Measurements from ENCODE around the gene MYLK2. TPM values are rescaled to one million over a fixed set of nuclear protein-coding genes. Genes with fewer than 3 reads are reported as not detected.

Gene MYLK2
- total RNA-seq, 2 experiments from 2014 or later = 0.67 to 0.69 TPM

DNA sequence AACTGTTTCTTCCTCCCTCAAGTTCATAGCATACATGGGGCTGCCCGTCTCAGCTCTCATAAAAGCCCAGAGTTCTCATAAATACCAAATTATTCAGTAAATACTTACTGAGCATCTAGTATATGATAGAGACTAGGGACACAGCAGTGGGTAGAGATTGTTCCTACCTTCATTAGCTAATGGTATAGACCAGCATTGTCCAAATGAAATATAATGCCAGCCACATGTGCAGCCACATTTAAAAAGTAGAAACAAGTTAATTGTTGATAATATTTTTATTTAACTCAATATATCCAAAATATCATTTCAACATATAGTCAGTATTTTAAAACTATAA is 52.4 kb downstream of the MYLK2 start:
- Histone ChIP-seq H2AFZ (ENCODE audit: low read length) (no peak overlapping the region), H3K9me2 (ENCODE audit: insufficient read depth, low read length) (no peaks in the 10 kb centered on the region), H3K36me3 (ENCODE audit: insufficient read depth, low read length) (no peaks in the 10 kb centered on the region), H3K4me2 (ENCODE audit: low read length) (no peak overlapping the region), H3K4me3 (ENCODE audit: low read depth, low read length, poor library complexity, severe bottlenecking) (no peak overlapping the region), H3K9me3 (ENCODE audit: low read length) (no peaks in the 10 kb centered on the region), H3K4me1 (ENCODE audit: insufficient read depth, low read length, poor library complexity, severe bottlenecking) (no peaks in the 10 kb centered on the region), H4K20me1 (ENCODE audit: insufficient read depth, low read length) (no peaks in the 10 kb centered on the region), H3K27ac (ENCODE audit: low read depth, low read length, poor library complexity, severe bottlenecking) (no peak overlapping the region), H3K79me2 (ENCODE audit: insufficient read depth, low read depth, low read length) (no peaks in the 10 kb centered on the region)
- DNase-seq (ENCODE audit: low spot score) = no peak
- CTCF ChIA-PET (ENCODE audit: unreplicated experiment) = no interaction called here
- no peak for TF ChIP-seq CTCF (conservative IDR thresholded peaks at IDR 0.05; ENCODE audit: low read length)
- TF ChIP-seq EZH2phosphoT487 (IDR thresholded peaks at IDR 0.05; ENCODE audit: borderline replicate concordance, low read depth, low read length) = no peak
- BruUV-seq (replicated peaks) = no TSS peak
- POLR2A ChIA-PET = interaction anchor here (0.6 kb wide), 1 partner anchor 11 kb away, joined by 3 read pairs; no protein-coding TSS in a partner anchor
- intact Hi-C loops (cut with micrococcal nuclease; ENCODE audit: unreplicated experiment) = no loop called here

- TF ChIP-seq CTCF (conservative IDR thresholded peaks at IDR 0.05; ENCODE audit: low read length) (no peak), EZH2phosphoT487 (IDR thresholded peaks at IDR 0.05; ENCODE audit: borderline replicate concordance, low read depth, low read length) (no peak)
- Histone ChIP-seq H3K4me1 (ENCODE audit: insufficient read depth, low read length, poor library complexity, severe bottlenecking) (no peaks in the 10 kb centered on the region), H4K20me1 (ENCODE audit: insufficient read depth, low read length) (no peaks in the 10 kb centered on the region), H3K4me2 (ENCODE audit: low read length) (no peak overlapping the region), H3K36me3 (ENCODE audit: insufficient read depth, low read length) (no peaks in the 10 kb centered on the region), H3K9me2 (ENCODE audit: insufficient read depth, low read length) (no peaks in the 10 kb centered on the region), H3K9me3 (ENCODE audit: low read length) (no peaks in the 10 kb centered on the region), H2AFZ (ENCODE audit: low read length) (no peak overlapping the region), H3K27ac (ENCODE audit: low read depth, low read length, poor library complexity, severe bottlenecking) (no peak overlapping the region), H3K79me2 (ENCODE audit: insufficient read depth, low read depth, low read length) (no peaks in the 10 kb centered on the region), H3K4me3 (ENCODE audit: low read depth, low read length, poor library complexity, severe bottlenecking) (no peak overlapping the region)
- intact Hi-C loops (cut with micrococcal nuclease; ENCODE audit: unreplicated experiment) = no loop called here
- no peak for DNase-seq (ENCODE audit: low spot score)
- POLR2A ChIA-PET = interaction anchor here (0.6 kb wide), 1 partner anchor 8 kb away, joined by 5 read pairs; no protein-coding TSS in a partner anchor
- CTCF ChIA-PET (ENCODE audit: unreplicated experiment) = no interaction called here
- no TSS peak for BruUV-seq (replicated peaks)
These were observed 53.2 kb downstream of the MYLK2 start for GRCh38 chr20:31872406-31872805.

- H3K4me2 ChIP-seq (ENCODE audit: low read length) = no peak overlapping the region
- ChIA-PET CTCF (ENCODE audit: unreplicated experiment) (no interaction called here), POLR2A (no interaction called here)
- no peak overlapping the region for H3K27ac ChIP-seq (ENCODE audit: low read depth, low read length, poor library complexity, severe bottlenecking)
- H3K4me1 ChIP-seq (ENCODE audit: insufficient read depth, low read length, poor library complexity, severe bottlenecking) = peaks cover 5% of the 10 kb centered on the region
- no peak for TF ChIP-seq CTCF (conservative IDR thresholded peaks at IDR 0.05; ENCODE audit: low read length)
- TF ChIP-seq EZH2phosphoT487 (IDR thresholded peaks at IDR 0.05; ENCODE audit: borderline replicate concordance, low read depth, low read length) = no peak
- H3K9me2 ChIP-seq (ENCODE audit: insufficient read depth, low read length) = no peaks in the 10 kb centered on the region
- no peak overlapping the region for H3K4me3 ChIP-seq (ENCODE audit: low read depth, low read length, poor library complexity, severe bottlenecking)
- H3K9me3 ChIP-seq (ENCODE audit: low read length) = no peaks in the 10 kb centered on the region
- no peaks in the 10 kb centered on the region for H3K36me3 ChIP-seq (ENCODE audit: insufficient read depth, low read length)
- no peaks in the 10 kb centered on the region for H3K79me2 ChIP-seq (ENCODE audit: insufficient read depth, low read depth, low read length)
- intact Hi-C loops (cut with micrococcal nuclease; ENCODE audit: unreplicated experiment) = no loop called here
- no peak for DNase-seq (ENCODE audit: low spot score)
- H2AFZ ChIP-seq (ENCODE audit: low read length) = no peak overlapping the region
- H4K20me1 ChIP-seq (ENCODE audit: insufficient read depth, low read length) = no peaks in the 10 kb centered on the region
- no TSS peak for BruUV-seq (replicated peaks)
These were observed 56.5 kb downstream of the MYLK2 start for GRCh38 chr20:31875671-31876070.
